Hematopoietic multipotent progenitor cell treated with erythropoietin and hydrocortisone succinate and interleukin-3 and kit ligand, for 6 days (in vitro differentiated cells): ENCODE data around the gene IL18BP.
A peak's percentile ranks its signal among the peaks of the same experiment; 100 is the strongest.

Experiments
- DNase-seq: peaks from one replicate; pipeline ENCODE4 v3.0.0-alpha.2; 2015

Gene IL18BP

GRCh38 chr11:72013765-72014711, 15.3 kb downstream of the IL18BP start:
- no peak for DNase-seq

- no peak for DNase-seq
Observed at GRCh38 chr11:72014761-72015320, 16.1 kb downstream of the IL18BP start.

- peak; percentile 67 for DNase-seq
Observed at GRCh38 chr11:72015511-72016061, 16.9 kb downstream of the IL18BP start.

GRCh38 chr11:72018171-72018570, 19.5 kb downstream of the IL18BP start:
- DNase-seq, result no peak

- no peak for DNase-seq
Observed at GRCh38 chr11:72023335-72023734, 24.6 kb downstream of the IL18BP start.

- DNase-seq, result no peak
Observed at GRCh38 chr11:72024069-72024754, 25.5 kb downstream of the IL18BP start.

- no peak for DNase-seq
Observed at GRCh38 chr11:72026090-72026489, 27.4 kb downstream of the IL18BP start.

GRCh38 chr11:72030472-72031045, 31.9 kb downstream of the IL18BP start:
- DNase-seq, result no peak

GRCh38 chr11:72036687-72037086, 38.0 kb downstream of the IL18BP start:
- no peak for DNase-seq

GRCh38 chr11:72037554-72038311, 39.0 kb downstream of the IL18BP start:
- no peak for DNase-seq

GRCh38 chr11:72038491-72038890, 39.8 kb downstream of the IL18BP start:
- peak; percentile 17 for DNase-seq

- peak; percentile 49 for DNase-seq
Observed at GRCh38 chr11:72039031-72039855, 40.5 kb downstream of the IL18BP start.

GRCh38 chr11:72039856-72040401, 41.2 kb downstream of the IL18BP start:
- DNase-seq, result no peak

- DNase-seq, result peak; percentile 92
Observed at GRCh38 chr11:72040491-72041363, 42.0 kb downstream of the IL18BP start.

GRCh38 chr11:72041364-72042063, 42.8 kb downstream of the IL18BP start:
- peak; percentile 66 for DNase-seq

- DNase-seq, result no peak
Observed at GRCh38 chr11:72042064-72042745, 43.5 kb downstream of the IL18BP start.

GRCh38 chr11:72045849-72046248, 47.1 kb downstream of the IL18BP start:
- DNase-seq, result no peak

- no peak for DNase-seq
Observed at GRCh38 chr11:72048766-72049460, 50.2 kb downstream of the IL18BP start.
